CD4-positive, alpha-beta T cell (primary cell): ENCODE results near the gene LMAN2. TPM values are rescaled to one million over a fixed set of nuclear protein-coding genes. Genes with fewer than 3 reads are reported as not detected.
"Not testable (repeated sequence)": the region's sequence is repeated elsewhere in the genome, so short reads cannot be mapped to it uniquely, and the experiment has no call there.

ENCODE experiments used
- ATAC-seq: fragments of 200-7000 bp; cut with Tn5 transposase; one replicate; pipeline ENCODE4 v1.10.0; 2022; ENCODE audit warnings: mild to moderate bottlenecking; ENCODE audit not compliant: poor library complexity
- CTCF ChIA-PET: fragments of 350-600 bp; sonication (Branson Sonifier 250); formaldehyde crosslinking; loops from one replicate; lab custom pipeline; 2021; ENCODE audit warnings: antibody characterized with exemption, inconsistent platforms; lab: Charles Lee
- POLR2A ChIA-PET: fragments of 350-600 bp; sonication (Branson Sonifier 250); formaldehyde crosslinking; loops from one replicate; lab custom pipeline; 2021; ENCODE audit warnings: antibody characterized with exemption, inconsistent platforms; lab: Charles Lee
- DNase-seq, 14 experiments: peaks; one replicate each; pipeline ENCODE4 v3.0.0-alpha.2; 2013 to 2020; ENCODE audit warnings: mixed read lengths in 2 of 14
- H3K27ac ChIP-seq, 2 donors: one replicate each; pipeline versions ENCODE4 v1.5.1 to v1.7.0; 2013; ENCODE audit warnings: low read length in 2 of 2, low read depth in 1 of 2, mild to moderate bottlenecking in 1 of 2
- H3K27me3 ChIP-seq, 2 experiments: 1 replicate in 1 of 2; 2 replicates in 1 of 2; pipeline versions ENCODE4 v1.6.1 to v1.7.0; 2013; ENCODE audit warnings: low read length in 2 of 2, control low read depth in 1 of 2, mild to moderate bottlenecking in 1 of 2, moderate library complexity in 1 of 2; ENCODE audit not compliant: insufficient read depth in 2 of 2, control insufficient read depth in 1 of 2
- H3K36me3 ChIP-seq: one replicate; pipeline ENCODE4 v1.6.1; 2013; ENCODE audit warnings: low read length, control low read depth; ENCODE audit not compliant: insufficient read depth
- H3K4me1 ChIP-seq: one replicate; pipeline ENCODE4 v1.6.1; 2013; ENCODE audit warnings: low read length, control low read depth; ENCODE audit not compliant: insufficient read depth
- H3K4me3 ChIP-seq: one replicate; pipeline ENCODE4 v1.5.1; 2013; ENCODE audit warnings: mild to moderate bottlenecking, low read length, moderate library complexity
- H3K9me3 ChIP-seq, 2 experiments: 1 replicate in 1 of 2; 2 replicates in 1 of 2; pipeline versions ENCODE4 v1.6.1 to v1.7.0; 2013; ENCODE audit warnings: low read length in 2 of 2, mild to moderate bottlenecking in 2 of 2, control low read depth in 1 of 2, moderate library complexity in 1 of 2; ENCODE audit not compliant: control insufficient read depth in 1 of 2, insufficient read depth in 1 of 2
- H3K27ac Mint-ChIP-seq: one replicate; pipeline ENCODE4 v1.8.0; 2020; ENCODE audit warnings: mixed read lengths
- H3K27me3 Mint-ChIP-seq: one replicate; pipeline ENCODE4 v1.8.0; 2021; ENCODE audit warnings: mixed read lengths
- H3K36me3 Mint-ChIP-seq: one replicate; pipeline ENCODE4 v1.8.0; 2021; ENCODE audit warnings: low read depth, mixed read lengths
- H3K4me1 Mint-ChIP-seq: one replicate; pipeline ENCODE4 v1.8.0; 2021; ENCODE audit warnings: low read depth, mixed read lengths
- H3K4me3 Mint-ChIP-seq: one replicate; pipeline ENCODE4 v1.8.0; 2020; ENCODE audit warnings: mild to moderate bottlenecking, mixed read lengths
- H3K9me3 Mint-ChIP-seq: one replicate; pipeline ENCODE4 v1.8.0; 2020; ENCODE audit warnings: mixed read lengths
- intact Hi-C, 2 experiments: fragments of 100-400 bp; cut with DNase I in 1 of 2; cut with micrococcal nuclease in 1 of 2; formaldehyde crosslinking; loops; one replicate each; pipeline versions ENCODE4 v1.15.1 to v1.9.0; 2023 to 2025; cut with DNase I, micrococcal nuclease
- total RNA-seq, 174 experiments: library from RNA in 2 of 174; stranded (reverse) in 2 of 174; gene quantifications; one replicate each; pipeline ENCODE4 v1.2.3 and lab custom pipeline; 2021 to 2026
- TF ChIP-seq, protein P1 (sequence below): fragments of 200-600 bp; IDR thresholded peaks from one replicate; pipeline ENCODE4 v1.8.0; 2022; ENCODE audit warnings: antibody characterized with exemption, mild to moderate bottlenecking

The LMAN2 gene
- total RNA-seq, 2 experiments from 2014 or later: 54.5 to 55.6 TPM

DNA sequence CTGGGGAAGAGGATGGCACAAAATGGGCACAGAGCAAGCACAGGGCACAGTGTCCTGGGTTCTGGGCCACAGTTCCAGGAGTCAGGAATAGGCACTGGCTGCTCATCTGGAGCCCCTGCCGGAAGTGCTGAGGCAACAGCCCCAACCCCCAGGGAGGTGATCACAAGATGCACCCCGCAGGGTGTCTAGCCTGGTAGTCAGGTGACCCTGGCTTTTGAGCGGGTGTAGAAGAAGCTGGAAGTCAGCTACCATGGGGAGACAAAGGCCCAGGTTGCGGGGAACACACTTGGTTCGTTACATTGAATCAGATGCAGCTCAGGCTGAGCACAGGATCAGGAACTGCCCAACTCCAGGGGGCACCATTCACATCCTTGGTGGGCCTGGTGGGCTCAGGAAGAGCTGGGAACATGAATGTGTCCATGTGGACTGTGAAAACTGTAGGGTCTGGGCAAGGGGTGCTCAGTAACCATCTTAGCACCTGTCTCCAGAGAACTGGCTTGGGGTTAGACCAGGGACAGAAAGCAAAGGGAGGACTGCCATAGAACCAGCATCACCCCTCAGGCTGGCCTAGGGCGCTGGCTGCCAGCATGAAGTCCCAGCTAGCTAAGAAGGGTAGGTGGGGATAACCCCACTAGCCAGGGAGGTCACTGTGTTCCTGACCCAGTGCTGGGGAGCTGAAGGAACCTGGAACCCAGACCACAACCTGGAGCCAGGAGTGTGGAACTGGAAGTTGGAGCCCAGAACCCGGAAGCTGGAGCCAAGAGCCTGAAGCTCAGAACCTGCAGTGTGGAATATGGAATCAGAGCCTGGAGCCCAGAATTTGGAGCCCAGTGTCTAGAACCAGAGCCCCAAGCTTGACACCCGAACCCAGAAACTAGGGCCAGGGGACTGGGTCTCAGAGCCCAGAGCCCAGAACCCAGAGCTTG, 26.6 kb upstream of the LMAN2 start:
- peaks cover 46% of the 10 kb centered on the region for H3K4me1 Mint-ChIP-seq
- intact Hi-C loops: no loop called here

DNA sequence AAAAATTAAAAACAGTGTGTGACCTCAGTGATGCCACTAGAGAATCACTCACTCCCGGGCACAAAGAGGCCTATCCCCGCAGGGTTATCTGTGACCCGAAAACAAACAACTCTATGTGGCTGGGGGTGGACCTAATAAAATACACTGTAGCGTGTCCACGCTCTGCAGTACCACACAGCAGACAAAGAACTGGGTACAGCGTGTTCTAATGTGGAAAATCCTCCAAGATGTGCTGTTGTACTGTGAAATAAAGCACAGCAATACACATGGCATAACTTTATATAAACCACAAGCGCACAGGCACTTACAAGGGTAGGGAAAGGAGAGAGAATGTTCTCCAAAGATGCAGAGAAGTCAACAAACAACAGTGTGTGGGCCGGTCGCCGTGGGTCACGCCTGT, 24.6 kb upstream of the LMAN2 start:
- no peaks in the 10 kb centered on the region for H3K27me3 Mint-ChIP-seq
- DNase-seq: no peak
- H3K27ac Mint-ChIP-seq: peak overlapping the region; percentile 56
- Histone ChIP-seq H3K9me3 (no peaks in the 10 kb centered on the region), H3K36me3 (peaks cover 27% of the 10 kb centered on the region), H3K4me1 (peaks cover 89% of the 10 kb centered on the region), H3K27ac (peak overlapping the region in 1 of 2 donors; percentile 22), H3K4me3 (no peak overlapping the region), H3K27me3 (no peaks in the 10 kb centered on the region)
- ChIA-PET CTCF (no interaction called here), POLR2A (interaction anchor here (0.9 to 1.0 kb wide), 2 partner anchors 22 to 64 kb away, joined by 3 read pairs; no protein-coding TSS in a partner anchor)
- no peaks in the 10 kb centered on the region for H3K9me3 Mint-ChIP-seq
- H3K4me1 Mint-ChIP-seq: peaks cover 56% of the 10 kb centered on the region
- TF ChIP-seq, protein P1, sequence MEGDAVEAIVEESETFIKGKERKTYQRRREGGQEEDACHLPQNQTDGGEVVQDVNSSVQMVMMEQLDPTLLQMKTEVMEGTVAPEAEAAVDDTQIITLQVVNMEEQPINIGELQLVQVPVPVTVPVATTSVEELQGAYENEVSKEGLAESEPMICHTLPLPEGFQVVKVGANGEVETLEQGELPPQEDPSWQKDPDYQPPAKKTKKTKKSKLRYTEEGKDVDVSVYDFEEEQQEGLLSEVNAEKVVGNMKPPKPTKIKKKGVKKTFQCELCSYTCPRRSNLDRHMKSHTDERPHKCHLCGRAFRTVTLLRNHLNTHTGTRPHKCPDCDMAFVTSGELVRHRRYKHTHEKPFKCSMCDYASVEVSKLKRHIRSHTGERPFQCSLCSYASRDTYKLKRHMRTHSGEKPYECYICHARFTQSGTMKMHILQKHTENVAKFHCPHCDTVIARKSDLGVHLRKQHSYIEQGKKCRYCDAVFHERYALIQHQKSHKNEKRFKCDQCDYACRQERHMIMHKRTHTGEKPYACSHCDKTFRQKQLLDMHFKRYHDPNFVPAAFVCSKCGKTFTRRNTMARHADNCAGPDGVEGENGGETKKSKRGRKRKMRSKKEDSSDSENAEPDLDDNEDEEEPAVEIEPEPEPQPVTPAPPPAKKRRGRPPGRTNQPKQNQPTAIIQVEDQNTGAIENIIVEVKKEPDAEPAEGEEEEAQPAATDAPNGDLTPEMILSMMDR: no peak
- no peak overlapping the region for H3K4me3 Mint-ChIP-seq
- H3K36me3 Mint-ChIP-seq: peaks cover 30% of the 10 kb centered on the region
- ATAC-seq: no peak
- intact Hi-C loops: no loop called here

More for the DNA sequence above, 26.6 kb upstream of the LMAN2 start:
- no peaks in the 10 kb centered on the region for H3K9me3 Mint-ChIP-seq
- no peak overlapping the region for H3K4me3 Mint-ChIP-seq
- Histone ChIP-seq H3K4me1 (peaks cover 83% of the 10 kb centered on the region), H3K27ac (no peak overlapping the region), H3K4me3 (no peak overlapping the region), H3K36me3 (peaks cover 12% of the 10 kb centered on the region), H3K27me3 (no peaks in the 10 kb centered on the region), H3K9me3 (no peaks in the 10 kb centered on the region)
- DNase-seq: no peak
- ChIA-PET POLR2A (interaction anchor here (0.6 to 1.3 kb wide), 4 partner anchors 12 to 77 kb away, joined by 3 to 5 read pairs (median 3); no protein-coding TSS in a partner anchor), CTCF (interaction anchor here (1.2 to 2.4 kb wide), 6 partner anchors 8 to 77 kb away, joined by 3 to 10 read pairs (median 3); no protein-coding TSS in a partner anchor)
- no peak for ATAC-seq
- TF ChIP-seq, protein P1: no peak
- H3K27me3 Mint-ChIP-seq: no peaks in the 10 kb centered on the region
- peaks cover 11% of the 10 kb centered on the region for H3K36me3 Mint-ChIP-seq
- H3K27ac Mint-ChIP-seq: no peak overlapping the region

DNA sequence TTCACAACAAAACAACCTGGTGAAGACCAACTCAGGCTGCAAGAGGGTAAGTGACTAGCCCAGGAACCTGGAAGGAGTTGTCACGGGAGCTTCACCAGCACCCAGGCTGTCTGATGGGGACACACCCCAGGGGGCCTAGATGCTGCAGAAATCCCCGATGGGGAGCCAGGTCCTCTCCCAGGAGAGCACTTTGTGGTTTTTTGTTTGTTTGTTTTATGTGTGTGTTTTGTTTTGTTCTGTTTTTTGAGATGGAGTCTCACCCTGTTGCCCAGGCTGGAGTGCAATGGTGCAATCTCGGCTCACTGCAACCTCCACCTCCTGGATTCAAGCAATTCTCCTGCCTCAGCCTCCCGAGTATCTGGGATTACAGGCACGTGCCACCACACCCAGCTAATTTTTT, 24.0 kb upstream of the LMAN2 start:
- ChIA-PET POLR2A (interaction anchor here (0.8 to 1.0 kb wide), 4 partner anchors 14 to 68 kb away, joined by 3 read pairs; no protein-coding TSS in a partner anchor), CTCF (interaction anchor here (1.0 kb wide), 1 partner anchor 15 kb away, joined by 3 read pairs; no protein-coding TSS in a partner anchor)
- H3K4me3 Mint-ChIP-seq, H3K27me3 Mint-ChIP-seq, H3K9me3 ChIP-seq, H3K9me3 Mint-ChIP-seq, ATAC-seq, DNase-seq, intact Hi-C loops, H3K27me3 ChIP-seq, H3K4me3 ChIP-seq: not testable (repeated sequence)
- Mint-ChIP-seq H3K4me1 (peaks cover 56% of the 10 kb centered on the region), H3K27ac (peak overlapping the region; percentile 56), H3K36me3 (peaks cover 30% of the 10 kb centered on the region)
- H3K4me1 ChIP-seq: peaks cover 93% of the 10 kb centered on the region
- peak overlapping the region; percentile 58 to 73 for H3K27ac ChIP-seq
- H3K36me3 ChIP-seq: peaks cover 28% of the 10 kb centered on the region
